GM13977 (cell line): ENCODE data around the gene BCL11B.

Source experiments
- DNase-seq: peaks from one replicate; pipeline ENCODE4 v3.0.0; 2012; ENCODE audit warnings: low spot score
- CTCF ChIP-seq: IDR thresholded peaks from 2 replicates; pipeline ENCODE4 v1.5.1; 2012; ENCODE audit warnings: mild to moderate bottlenecking, control low read depth; ENCODE audit not compliant: insufficient read depth; ENCODE audit errors: extremely low read depth, missing control alignments
- in situ Hi-C: fragments of 300-500 bp; cut with MboI; formaldehyde crosslinking; loops from one replicate; pipeline ENCODE4 v1.12.0; 2022; ENCODE audit warnings: low sequenced_read_pairs, low pct_unique_long_range_greater_than_20kb, mixed read lengths, inconsistent platforms; ENCODE audit not compliant: unreplicated experiment

The BCL11B gene

GRCh38 chr14:99235582-99236320 is 36.2 kb downstream of the BCL11B start:
- no peak for DNase-seq
- in situ Hi-C loops = no loop called here
- TF ChIP-seq CTCF = no peak

GRCh38 chr14:99234961-99235571 is 36.9 kb downstream of the BCL11B start:
- in situ Hi-C loops = no loop called here
- no peak for DNase-seq
- TF ChIP-seq CTCF = no peak

DNA sequence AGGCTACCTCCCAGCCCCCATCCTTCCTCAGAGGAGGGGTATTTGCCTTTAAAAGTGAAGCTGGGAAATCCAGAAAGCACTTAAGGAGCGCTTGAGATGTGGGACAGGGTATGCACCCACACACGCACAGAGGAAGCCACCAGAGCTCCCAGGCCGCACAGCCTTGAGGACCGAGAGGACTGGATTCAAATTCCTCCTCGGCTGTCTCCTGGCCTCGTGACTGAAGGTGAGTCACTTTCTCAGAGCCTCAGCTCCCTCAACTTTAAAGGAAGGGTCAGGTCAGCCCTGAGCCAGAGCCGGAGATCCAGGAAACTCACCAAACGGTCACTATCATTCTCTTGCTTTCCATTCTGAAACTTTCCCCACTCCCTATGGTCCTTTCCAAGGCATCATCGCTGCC is 37.6 kb downstream of the BCL11B start:
- in situ Hi-C loops = no loop called here
- DNase-seq = no peak
- TF ChIP-seq CTCF = no peak

- no peak for DNase-seq
- in situ Hi-C loops = no loop called here
- no peak for TF ChIP-seq CTCF
These were observed 38.6 kb downstream of the BCL11B start for GRCh38 chr14:99233222-99234035.

GRCh38 chr14:99232714-99233214 is 39.2 kb downstream of the BCL11B start:
- in situ Hi-C loops = no loop called here
- no peak for TF ChIP-seq CTCF
- no peak for DNase-seq

DNA sequence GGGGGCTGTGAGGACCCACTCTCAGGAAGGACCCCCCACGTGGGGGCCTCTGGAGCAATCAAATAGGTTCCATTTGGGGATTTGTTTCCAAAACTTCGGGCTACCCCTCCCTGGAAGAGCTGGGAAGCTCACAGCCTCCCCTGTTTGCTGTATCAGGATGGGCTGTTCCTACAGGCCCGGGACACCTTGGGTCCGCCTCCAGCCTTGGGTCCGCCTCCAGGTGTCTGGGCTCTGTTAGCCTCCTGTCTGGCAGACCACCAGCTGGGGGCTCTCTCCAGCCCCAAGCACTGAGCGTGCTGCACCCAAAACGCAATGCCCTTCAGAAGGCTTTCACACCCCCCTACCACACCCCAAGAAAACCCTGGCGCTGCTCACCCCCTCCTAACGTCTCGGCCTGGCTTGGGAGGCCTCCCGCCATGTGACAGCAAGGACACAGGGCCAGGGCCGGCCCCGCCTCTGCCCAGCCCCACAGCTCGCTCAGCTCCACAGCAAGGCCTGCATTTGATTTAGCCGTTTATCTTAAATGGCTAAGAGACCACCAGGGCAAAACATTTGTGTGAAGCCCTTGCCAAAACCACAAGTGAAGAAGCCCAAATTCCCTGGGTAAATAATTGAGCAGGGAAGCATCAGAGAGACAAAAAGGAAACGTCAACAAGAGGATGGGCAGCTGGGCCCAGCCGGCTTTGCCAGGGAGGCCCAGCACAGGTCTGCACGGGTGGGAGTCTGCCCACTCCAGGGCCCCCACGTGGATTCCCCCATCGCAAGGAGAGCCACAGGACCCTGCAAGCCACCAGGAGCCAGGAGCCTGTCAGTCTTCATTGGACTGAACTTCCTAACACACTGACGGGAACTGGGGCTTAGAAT is 39.9 kb downstream of the BCL11B start:
- no peak for DNase-seq
- in situ Hi-C loops = no loop called here
- TF ChIP-seq CTCF = no peak
